Right lobe of liver (tissue), 4 donors: Measurements from ENCODE around the gene SKIC3.

Experiments used
- POLR2A ChIP-seq: fragments of 450-650 bp; IDR thresholded peaks from one replicate; pipeline ENCODE4 v1.6.1; 2017; ENCODE audit warnings: antibody characterized with exemption, mild to moderate bottlenecking
- TF ChIP-seq, protein P1 (sequence below), 4 donors: fragments of 200-600 bp in 3 of 4; fragments of 450-650 bp in 1 of 4; IDR thresholded peaks; one replicate each; pipeline versions ENCODE4 v1.5.1 to v1.8.0; 2016 to 2022; ENCODE audit warnings: antibody characterized with exemption in 4 of 4, mild to moderate bottlenecking in 2 of 4
- donor health status: DM: no; HTN: no; CAD: no.
- donor health status: DM: no; HTN: no; CAD: no.
- donor health status: DM: no; HTN: yes; CAD: no.

DNA sequence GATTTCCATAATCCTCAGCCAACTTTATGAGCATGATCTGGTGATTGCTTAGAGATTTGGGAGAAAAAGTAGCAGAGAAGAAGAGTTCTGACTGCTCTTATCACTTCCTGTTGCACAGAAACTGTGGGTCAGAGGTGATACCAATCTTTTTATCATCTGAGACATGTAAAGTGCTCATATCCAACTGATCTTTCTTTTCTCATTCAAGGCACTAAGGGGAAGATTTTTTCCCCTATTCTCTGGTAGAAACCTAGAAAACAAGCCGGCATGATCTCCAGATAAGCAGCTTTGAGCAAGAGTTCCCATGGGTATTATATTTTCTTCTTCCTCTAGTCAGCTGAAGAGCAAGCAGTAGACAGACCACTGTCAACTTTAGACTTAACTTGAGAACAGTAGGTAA lies 36.1 kb upstream of the SKIC3 start:
- TF ChIP-seq, protein P1, sequence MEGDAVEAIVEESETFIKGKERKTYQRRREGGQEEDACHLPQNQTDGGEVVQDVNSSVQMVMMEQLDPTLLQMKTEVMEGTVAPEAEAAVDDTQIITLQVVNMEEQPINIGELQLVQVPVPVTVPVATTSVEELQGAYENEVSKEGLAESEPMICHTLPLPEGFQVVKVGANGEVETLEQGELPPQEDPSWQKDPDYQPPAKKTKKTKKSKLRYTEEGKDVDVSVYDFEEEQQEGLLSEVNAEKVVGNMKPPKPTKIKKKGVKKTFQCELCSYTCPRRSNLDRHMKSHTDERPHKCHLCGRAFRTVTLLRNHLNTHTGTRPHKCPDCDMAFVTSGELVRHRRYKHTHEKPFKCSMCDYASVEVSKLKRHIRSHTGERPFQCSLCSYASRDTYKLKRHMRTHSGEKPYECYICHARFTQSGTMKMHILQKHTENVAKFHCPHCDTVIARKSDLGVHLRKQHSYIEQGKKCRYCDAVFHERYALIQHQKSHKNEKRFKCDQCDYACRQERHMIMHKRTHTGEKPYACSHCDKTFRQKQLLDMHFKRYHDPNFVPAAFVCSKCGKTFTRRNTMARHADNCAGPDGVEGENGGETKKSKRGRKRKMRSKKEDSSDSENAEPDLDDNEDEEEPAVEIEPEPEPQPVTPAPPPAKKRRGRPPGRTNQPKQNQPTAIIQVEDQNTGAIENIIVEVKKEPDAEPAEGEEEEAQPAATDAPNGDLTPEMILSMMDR (IDR thresholded peaks at IDR 0.05), result no peak
- no peak for TF ChIP-seq POLR2A
